GM18858 (cell line): Measurements from ENCODE around the gene ABI1.

ENCODE experiments used
- ATAC-seq: cut with Tn5 transposase; IDR thresholded peaks from one replicate; pipeline ENCODE4 v1.9.1; 2021; ENCODE audit not compliant: unreplicated experiment

ABI1 gene

DNA sequence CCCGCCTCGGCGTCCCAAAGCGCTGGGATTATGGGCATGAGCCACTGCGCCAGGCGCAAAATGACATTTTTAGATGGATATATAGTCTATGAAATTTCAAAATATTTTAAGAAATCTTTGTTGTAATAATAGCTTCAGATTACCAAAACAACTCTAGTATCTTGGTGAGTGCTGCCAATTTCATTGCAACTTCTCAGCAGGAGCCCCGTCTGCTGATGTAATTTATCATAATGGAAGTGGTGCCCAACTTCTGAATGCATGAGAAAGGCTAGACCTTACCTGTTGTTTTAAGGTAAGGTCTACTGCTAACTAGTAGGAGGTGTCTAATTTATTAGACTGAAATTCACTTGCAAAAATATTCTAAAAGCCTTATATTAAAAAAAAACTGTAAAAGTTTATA, 143.3 kb downstream of the ABI1 start:
- ATAC-seq, result no peak

DNA sequence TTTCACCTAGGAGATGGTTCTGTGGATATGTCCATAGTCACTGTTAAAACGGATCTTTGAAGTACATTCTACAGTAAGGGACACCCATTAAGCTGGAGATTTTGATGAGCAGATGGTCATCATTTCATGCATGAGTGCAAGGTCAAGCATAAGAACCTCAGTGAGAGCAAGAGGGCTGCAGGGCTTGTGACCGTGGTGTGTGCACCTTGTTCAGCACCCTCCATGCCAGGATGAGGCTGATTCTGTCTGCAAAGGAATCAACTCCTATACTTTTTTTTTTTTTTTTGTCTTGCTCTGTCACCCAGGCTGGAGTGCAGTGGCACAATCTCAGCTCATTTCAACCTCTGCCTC, 145.6 kb downstream of the ABI1 start:
- no peak for ATAC-seq

DNA sequence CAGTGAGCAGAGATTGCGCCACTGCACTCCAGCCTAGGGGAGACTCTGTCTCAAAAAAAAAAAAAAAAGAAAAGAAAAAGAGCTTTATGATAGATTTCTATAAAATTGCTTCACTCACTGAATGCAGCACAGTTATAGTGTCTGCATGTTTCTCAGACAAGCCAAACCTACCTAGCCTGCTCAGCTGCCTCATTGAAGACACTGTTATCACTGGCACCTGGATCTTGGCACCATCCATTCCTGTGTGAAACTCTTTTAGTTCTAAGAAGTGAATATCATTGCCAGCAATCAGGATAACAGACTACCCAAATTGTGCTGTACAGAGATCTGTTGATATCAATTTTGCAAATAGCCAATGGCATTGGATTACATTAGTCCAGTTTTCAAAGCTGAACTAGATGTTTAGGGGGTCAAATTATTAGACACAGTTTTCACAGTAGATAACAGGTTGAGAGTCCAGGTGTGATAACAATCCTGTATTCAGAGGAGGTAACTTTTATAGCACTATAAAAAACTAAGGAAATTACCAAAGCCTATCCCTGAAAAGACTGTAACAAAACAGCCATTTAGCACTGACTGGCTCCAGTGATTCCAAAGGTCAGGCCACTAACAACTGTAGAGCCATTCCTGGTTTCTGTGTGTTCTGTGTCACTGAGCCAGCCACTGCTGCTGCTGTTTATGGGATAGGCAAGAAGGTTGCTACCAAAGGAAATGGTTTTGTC, 146.2 kb downstream of the ABI1 start:
- ATAC-seq, result no peak

DNA sequence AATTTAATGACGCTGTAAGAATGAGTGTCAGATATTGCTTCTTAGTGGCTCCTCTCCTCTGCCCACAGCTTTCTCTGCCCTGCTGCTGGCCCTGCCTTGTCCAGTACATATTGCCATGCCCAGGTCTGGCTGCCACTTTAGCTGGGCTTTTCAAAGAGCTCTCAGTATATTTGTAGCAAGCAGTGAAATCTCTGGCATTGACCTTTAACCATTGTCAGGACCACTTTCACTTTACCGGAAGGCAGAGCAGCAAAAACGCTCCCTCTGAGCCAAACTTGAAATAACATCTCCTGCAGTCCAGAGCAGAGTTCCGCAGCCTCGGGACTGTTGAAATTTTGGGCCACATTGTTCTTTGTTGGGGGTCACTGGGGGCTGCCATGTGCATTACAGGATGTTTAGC, 149.4 kb downstream of the ABI1 start:
- ATAC-seq, result no peak

DNA sequence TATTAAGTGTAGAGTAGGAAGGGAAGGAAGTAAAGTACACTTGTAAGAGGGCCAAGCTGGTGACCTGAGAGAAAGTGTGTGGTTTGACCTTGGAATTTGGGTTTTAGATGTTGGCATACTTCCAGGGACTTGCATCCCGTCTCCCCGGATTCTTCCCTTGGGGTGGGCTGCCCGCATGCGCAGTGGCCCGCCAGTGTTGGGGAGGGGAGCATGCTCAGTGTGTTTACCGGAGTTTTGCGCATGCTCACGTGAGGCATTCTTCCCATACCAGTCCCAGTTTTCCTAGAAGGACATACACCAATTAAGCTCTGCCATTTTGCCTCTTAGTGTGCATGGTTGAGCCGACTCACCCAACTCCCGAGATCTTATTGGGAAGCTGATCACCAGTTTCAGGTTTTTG, 153.8 kb downstream of the ABI1 start:
- ATAC-seq, result no peak

DNA sequence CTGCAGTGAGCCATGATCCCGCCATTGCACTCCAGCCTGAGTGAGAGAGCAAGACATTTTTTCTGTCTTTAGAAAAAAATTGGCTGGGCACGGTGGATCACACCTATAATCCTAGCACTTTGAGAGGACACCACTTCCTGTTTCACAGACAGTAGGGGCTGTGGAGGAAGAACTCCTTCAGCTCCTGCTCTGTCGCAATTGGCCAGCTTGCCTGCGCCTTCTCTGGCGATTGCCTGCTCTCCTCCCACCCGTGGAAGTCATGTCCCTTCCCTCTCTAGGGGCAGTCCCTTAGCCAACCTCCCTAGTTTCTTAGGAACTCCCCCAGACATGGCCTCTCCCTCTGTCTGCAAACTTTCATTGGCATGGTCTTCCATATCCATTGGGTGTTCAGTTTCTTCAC, 154.6 kb downstream of the ABI1 start:
- ATAC-seq, result no peak

DNA sequence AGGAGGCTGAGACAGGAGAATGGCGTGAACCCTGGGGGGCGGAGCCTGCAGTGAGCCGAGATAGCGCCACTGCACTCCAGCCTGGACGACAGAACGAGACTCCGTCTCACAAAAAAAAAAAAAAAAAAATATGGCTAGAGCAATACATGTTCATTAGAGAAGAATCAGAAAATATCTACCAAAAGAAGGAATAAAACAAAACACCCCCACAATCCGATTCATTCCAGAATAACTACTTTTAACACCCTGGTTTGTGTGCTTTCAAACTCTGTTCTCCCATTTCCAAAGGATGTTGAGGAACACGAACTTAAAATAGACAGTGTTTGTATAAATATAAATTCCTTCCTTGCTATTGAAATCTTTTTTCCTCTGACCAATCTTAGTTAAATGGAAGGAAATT, 156.8 kb downstream of the ABI1 start:
- no peak for ATAC-seq

DNA sequence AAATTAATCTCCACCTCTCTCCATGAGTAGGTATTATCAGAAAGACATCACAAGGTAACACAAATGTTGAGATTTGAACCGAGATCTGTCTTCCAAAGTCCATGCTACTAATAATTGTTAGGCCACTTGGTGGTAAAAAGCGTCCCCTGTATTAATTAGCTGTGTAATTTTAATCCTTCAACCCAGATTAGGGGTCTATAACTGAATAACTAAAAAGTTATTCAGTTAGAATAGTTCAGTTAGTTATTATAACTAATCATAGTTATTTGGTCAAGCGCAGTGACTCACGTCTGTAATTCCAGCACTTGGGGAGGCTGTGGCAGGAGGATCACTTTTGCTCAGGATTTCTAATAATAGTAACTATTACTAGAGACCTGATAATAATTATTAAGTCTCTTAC, 157.7 kb downstream of the ABI1 start:
- ATAC-seq, result no peak

DNA sequence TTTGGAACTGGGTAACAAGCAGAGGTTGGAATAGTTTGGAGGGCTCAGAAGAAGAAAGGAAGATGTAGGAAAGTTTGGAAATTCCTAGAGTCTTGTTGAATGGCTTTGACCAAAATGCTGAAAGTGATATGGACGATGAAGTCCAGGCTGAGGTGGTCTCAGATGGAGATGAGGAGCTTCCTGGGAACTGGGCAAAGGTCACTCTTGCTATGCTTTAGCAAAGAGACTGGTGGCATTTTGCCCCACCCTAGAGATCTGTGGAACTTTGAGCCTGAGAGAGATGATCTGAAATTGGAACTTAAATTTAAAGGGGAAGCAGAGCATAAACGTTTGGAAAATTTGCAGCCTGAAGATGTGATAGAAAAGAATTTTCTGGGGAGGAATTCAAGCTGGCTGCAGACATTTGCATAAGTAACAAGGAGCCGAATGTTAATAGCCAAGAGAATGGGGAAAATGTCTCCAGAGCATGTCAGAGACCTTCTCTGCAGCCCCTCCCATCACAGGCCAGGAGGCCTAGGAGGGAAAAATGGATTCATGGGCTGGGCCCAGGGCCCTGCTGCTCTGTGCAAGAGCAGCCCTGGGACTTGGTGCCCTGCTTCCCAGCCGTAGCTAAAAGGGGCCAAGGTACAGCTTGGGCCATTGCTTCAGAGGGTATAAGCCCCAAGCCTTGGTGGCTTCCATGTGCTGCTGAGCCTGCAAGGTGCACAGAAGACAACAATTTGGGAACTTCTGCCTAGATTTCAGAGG, 159.7 kb downstream of the ABI1 start:
- no peak for ATAC-seq

DNA sequence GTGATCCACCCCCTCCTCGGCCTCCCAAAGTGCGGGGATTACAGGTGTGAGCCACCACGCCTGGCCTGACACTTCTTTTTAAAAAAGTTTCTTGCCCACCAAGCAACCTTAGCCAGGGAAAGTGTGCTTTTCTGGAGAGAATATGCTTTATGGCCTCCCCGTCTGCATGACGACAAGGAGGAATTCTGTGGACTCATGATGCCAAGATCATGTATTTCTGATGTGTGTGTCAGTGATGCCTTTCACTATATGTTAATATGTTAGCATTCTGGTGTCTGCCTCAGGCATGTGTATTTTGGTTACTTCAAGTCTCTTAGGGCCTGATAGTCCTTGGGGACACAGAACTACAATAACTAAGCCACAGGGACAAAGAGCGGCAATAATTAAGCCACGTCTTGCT, 161.1 kb downstream of the ABI1 start:
- no peak for ATAC-seq

DNA sequence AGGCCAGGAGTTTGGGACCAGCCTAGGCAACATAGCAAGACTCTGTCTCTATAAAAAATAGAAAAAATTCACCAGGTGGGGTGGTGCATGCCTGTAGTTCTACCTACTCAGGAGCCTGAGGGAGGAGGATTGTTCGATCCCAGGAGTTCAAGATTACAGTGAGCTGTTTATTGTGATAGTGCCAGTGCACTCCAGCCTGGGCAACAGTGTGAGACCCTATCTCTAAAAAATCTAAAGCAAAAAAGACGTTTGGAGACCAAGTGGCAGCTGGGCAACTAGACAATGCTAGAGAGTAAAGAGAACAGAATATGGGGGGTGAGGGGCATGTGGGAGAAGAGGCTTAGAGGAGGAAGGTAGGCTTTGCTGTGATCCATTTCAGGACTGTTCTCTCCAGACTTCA, 161.8 kb downstream of the ABI1 start:
- ATAC-seq, result no peak

DNA sequence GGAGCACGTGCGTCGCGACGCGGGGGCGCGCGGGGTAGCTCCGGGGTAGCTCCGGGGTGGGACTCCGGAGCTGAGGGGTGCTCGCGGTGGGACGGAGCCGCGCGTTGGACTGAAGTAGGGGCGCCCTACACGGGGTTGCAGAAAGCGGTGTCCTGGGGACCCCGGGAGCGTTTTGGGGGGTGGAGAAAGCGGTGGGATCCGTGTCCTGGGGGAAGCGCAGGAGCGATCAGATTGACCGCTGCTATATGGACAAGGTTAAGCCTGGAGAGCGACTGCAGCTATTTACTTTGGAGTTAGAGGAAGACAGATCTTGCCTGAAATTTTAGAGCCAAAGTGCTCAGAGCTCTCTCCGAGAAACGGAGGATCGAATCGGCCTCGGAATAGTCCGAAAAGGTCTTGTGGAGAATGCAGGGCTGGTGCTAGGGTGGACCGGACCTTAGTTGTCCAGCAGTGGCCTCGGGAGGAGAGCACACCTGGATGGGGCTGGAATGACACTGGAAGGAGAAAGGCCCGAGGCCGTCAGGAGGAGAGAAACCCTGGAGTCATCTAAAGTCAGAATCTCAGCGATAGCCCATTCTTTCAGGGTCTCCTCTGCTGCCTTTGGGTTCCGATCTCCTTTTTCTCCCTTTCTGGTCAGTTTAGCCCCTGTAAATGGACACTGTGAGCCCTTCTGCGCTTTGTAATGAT, 162.7 kb downstream of the ABI1 start:
- ATAC-seq, result no peak

DNA sequence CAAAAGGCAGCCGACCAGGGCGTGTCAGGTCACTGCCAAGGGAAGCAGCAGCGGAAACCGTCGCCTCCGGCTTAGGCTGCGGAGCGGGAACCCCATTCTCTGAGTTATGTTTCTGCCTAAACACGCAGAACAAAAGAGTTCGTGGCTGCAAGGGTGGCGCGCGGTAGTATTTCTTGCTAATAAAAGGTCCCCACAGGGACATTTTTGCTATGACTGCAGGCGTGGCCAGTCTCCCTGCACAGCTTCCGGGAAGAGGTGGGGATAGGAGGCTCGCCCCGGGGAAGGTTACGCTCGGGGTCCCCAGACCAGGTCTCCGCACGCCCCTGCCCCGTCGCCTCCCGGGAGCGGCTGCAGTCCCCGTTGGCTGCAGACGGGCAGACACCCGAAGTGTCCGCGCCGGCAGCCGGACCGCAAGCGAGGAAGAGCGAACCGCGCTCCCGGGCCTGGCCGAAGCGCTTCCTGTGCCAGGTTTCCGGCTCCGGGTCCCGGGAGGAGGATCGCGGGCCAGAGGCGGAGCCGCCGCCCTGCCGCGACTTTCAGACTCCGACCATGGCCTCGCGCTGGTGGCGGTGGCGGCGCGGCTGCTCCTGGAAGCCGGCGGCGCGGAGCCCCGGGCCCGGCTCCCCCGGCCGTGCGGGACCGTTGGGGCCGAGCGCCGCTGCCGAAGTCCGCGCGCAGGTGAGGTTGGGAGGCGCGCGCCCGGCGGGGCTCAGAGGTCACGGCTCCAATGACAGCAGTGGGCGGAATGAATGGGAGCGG, 163.4 kb downstream of the ABI1 start, which contains the start of gene PDSS1:
TSS of gene PDSS1 (plus strand) at position 539 of the 759 bp plus-strand sequence. CDS start at position 550, 11 bp downstream.
- ATAC-seq, result peak; percentile 75

DNA sequence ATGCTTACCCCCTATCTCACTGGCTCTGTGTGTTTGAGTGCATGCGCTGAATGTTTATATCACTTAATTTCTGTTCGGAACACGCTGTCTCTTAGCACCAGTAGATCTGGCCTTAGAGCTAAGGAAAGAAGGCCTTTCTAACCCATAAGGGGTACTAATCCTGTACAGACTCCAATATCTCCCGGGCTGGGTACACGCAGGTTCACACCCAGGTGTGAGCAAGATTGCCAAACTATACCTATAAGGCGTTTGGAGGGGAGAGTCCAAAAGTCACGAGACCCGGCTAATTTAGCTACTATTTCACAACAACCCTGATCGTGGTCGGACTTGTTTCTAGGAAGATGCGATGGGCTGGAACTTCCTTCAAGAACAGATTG, 164.0 kb downstream of the ABI1 start:
- ATAC-seq, result no peak
